Measurements from ENCODE around the gene DLG3. TPM values are rescaled to one million over a fixed set of nuclear protein-coding genes. Genes with fewer than 3 reads are reported as not detected.

The DLG3 gene
- total and polyA plus RNA-seq, 2 of the 8 experiments (the other 6 are each of a cell fraction or from before 2014, with no cell fraction given): 29.2 to 63.8 TPM

DNA sequence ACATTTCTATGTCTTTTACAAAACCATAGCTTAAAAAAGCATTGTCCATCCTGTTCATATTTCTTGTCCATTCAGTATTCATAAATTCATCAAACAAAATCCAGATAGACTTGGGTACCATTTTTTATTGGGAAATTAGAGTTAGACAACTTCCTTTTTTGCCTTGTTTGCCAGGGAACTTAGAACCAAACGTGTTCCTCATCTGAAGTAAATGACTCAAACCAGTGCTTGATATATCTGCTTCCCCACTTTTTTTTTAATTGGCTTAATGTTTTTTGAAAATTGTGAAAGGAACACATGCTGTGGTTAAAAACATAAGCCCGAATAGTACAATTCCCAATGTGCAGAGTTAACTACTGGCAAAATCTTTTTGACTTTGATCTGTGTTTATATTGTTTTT lies 44.2 kb downstream of the DLG3 start:
- Histone ChIP-seq H3K79me1 (ENCODE audit: low read depth, low read length) (no peaks in the 10 kb centered on the region), H4K8ac (ENCODE audit: extremely low read depth, insufficient read depth, low read length) (no peak overlapping the region), H2AK5ac (ENCODE audit: low read depth, low read length) (no peak overlapping the region), H3K27ac (ENCODE audit: low read depth, low read length) (no peak overlapping the region), H2BK5ac (ENCODE audit: low read depth, low read length) (no peak overlapping the region), H2AFZ (ENCODE audit: low read length) (no peak overlapping the region), H3K4me2 (ENCODE audit: insufficient read depth in 1 of 2, low read depth in 2 of 2, low read length in 2 of 2) (no peak overlapping the region), H2BK15ac (ENCODE audit: low read length) (no peak overlapping the region), H4K5ac (ENCODE audit: insufficient read length, low read depth, low read length) (no peak overlapping the region), H3K9ac (replicated peaks in 1 of 4; ENCODE audit: extremely low read depth in 1 of 4, low read depth in 3 of 4, low read length in 3 of 4) (no peak overlapping the region), H4K91ac (replicated peaks; ENCODE audit: insufficient read length, low read length) (no peak overlapping the region), H3K14ac (ENCODE audit: insufficient read length) (no peak overlapping the region), H3K9me3 (ENCODE audit: insufficient read depth in 2 of 2, low read depth in 1 of 2, low read length in 1 of 2) (no peaks in the 10 kb centered on the region), H3K4me1 (replicated peaks in 1 of 4; ENCODE audit: control insufficient read depth in 3 of 4, insufficient read depth in 4 of 4, low read length in 3 of 4) (peaks cover 1 to 5% (median 4%) of the 10 kb centered on the region in 4 experiments; a peak in 4 of 7 replicates), H3K4ac (replicated peaks; ENCODE audit: insufficient read length, low read depth, low read length) (no peak overlapping the region), H3K23me2 (ENCODE audit: low read depth, low read length) (no peaks in the 10 kb centered on the region), H2BK20ac (ENCODE audit: low read length) (no peak overlapping the region), H3K27me3 (replicated peaks in 1 of 4; ENCODE audit: control insufficient read depth in 3 of 4, extremely low read depth in 1 of 4, insufficient read depth in 3 of 4, low read length in 3 of 4) (no peaks in the 10 kb centered on the region), H3K79me2 (ENCODE audit: control insufficient read depth in 1 of 2, insufficient read depth in 2 of 2, low read length in 2 of 2) (peaks cover 0 to 44% of the 10 kb centered on the region in 2 experiments; a peak in 2 of 4 replicates), H3K23ac (ENCODE audit: insufficient read length) (no peak overlapping the region), H3K56ac (replicated peaks; ENCODE audit: insufficient read length, low read depth, low read length) (no peak overlapping the region), H3K36me3 (ENCODE audit: control insufficient read depth in 2 of 4, insufficient read depth in 4 of 4, low read length in 3 of 4) (peaks cover 3 to 45% (median 22%) of the 10 kb centered on the region in 4 experiments), H2BK120ac (replicated peaks; ENCODE audit: low read depth, low read length) (no peak overlapping the region), H2BK12ac (ENCODE audit: low read depth, low read length) (no peak overlapping the region), H3K4me3 (ENCODE audit: extremely low read depth in 1 of 4, insufficient read depth in 2 of 4, low read depth in 3 of 4, low read length in 4 of 4) (no peak overlapping the region), H4K20me1 (replicated peaks in 1 of 2; ENCODE audit: control insufficient read depth in 1 of 2, insufficient read depth in 2 of 2, low read length in 2 of 2) (peaks cover 0 to 10% of the 10 kb centered on the region in 2 experiments), H3K18ac (ENCODE audit: extremely low read depth, low read length) (no peak overlapping the region)
- 100% methylated on average over 2 of the region's 2 CpGs; no CpG with 5 or more reads in 1 of the 2 experiments for WGBS, 2 experiments (ENCODE audit: extremely low coverage in 1 of 2, insufficient coverage in 1 of 2, insufficient read length in 1 of 2, insufficient replicate concordance in 2 of 2, low coverage in 1 of 2, low lambda C conversion rate in 2 of 2, missing lambda C conversion rate in 1 of 2)
- DNase-seq (ENCODE audit: low read depth in 1 of 2, low spot score in 2 of 2) (no peak), FAIRE-seq (no peak)
- TF ChIP-seq EZH2 (IDR thresholded peaks at IDR 0.05; ENCODE audit: low read depth, low read length, severe bottlenecking) (no peak), HDAC6 (IDR thresholded peaks at IDR 0.05; ENCODE audit: low read depth, low read length) (no peak), NRF1 (IDR thresholded peaks at IDR 0.05; ENCODE audit: low read depth, low read length) (no peak), BCL11A (IDR thresholded peaks at IDR 0.05; ENCODE audit: low read depth in 2 of 2, low read length in 2 of 2) (no peak), CREB1 (IDR thresholded peaks at IDR 0.05) (no peak), RBBP5 (IDR thresholded peaks at IDR 0.05; ENCODE audit: borderline replicate concordance, low read depth, low read length) (no peak), RFX5 (IDR thresholded peaks at IDR 0.05; ENCODE audit: borderline replicate concordance, low read depth, low read length) (no peak), CBX8 (IDR thresholded peaks at IDR 0.05; ENCODE audit: borderline replicate concordance, low read depth, low read length) (no peak), SUZ12 (IDR thresholded peaks at IDR 0.05; ENCODE audit: low read length) (no peak), EP300 (IDR thresholded peaks at IDR 0.05; ENCODE audit: borderline replicate concordance in 1 of 2, low read depth in 2 of 2, low read length in 2 of 2) (no peak)
- POLR2A ChIA-PET (ENCODE audit: partially characterized antibody): interaction anchor here (1.1 kb wide), 1 partner anchor 10 kb away, joined by 3 read pairs; no protein-coding TSS in a partner anchor
- CTCF ChIA-PET (ENCODE audit: partially characterized antibody): interaction anchor here (0.7 kb wide), 1 partner anchor 16 kb away, joined by 3 read pairs; no protein-coding TSS in a partner anchor
